B cell (primary cell): ENCODE measurements around the gene S100A7.

Experiments used
- CTCF ChIP-seq: fragments of 200-600 bp; IDR thresholded peaks from one replicate; pipeline ENCODE4 v1.8.0; 2022; ENCODE audit warnings: antibody characterized with exemption, mild to moderate bottlenecking
- EZH2 ChIP-seq: IDR thresholded peaks from 2 replicates; pipeline ENCODE4 v1.6.1; 2012; ENCODE audit warnings: borderline replicate concordance, low read depth, mild to moderate bottlenecking, moderate library complexity, low read length; ENCODE audit not compliant: insufficient read depth, poor library complexity, severe bottlenecking

DNA sequence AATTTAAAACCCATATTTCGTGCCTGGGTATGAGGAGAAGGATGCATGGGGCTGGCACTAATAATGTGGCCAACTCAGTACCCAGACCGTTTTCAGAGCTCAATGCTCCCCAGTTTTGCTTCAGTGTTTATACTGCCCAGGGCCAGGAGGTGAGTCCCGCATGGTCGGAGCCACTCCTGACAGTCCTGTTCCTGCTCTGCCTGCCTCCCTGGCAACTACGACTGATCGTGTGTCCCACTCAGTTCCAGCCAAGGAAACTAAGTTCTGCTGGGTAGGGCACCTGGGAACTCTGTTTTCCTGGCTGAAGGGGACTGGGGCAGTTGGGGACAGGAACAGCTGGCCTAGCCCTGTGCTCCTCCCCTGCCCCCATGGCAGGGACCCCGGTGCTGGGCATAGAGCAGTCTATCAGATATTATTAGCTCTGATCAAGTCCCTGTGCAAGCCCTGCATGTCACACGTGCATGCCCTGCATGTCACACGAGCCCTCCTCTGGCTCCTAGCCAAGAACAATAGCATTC lies 19.2 kb downstream of the S100A7 start:
- TF ChIP-seq CTCF = no peak
- no peak for TF ChIP-seq EZH2
